Stimulated activated CD8-positive, alpha-beta memory T cell treated with anti-CD3 and anti-CD28 coated beads, Interleukin-4, amount 100 ng/mL, for 24 hours (primary cell): ENCODE results near the gene NUP98.

ENCODE experiments used
- DNase-seq: peaks from one replicate; pipeline ENCODE4 v3.0.0-alpha.2; 2020; ENCODE audit warnings: low read depth

Gene NUP98

DNA sequence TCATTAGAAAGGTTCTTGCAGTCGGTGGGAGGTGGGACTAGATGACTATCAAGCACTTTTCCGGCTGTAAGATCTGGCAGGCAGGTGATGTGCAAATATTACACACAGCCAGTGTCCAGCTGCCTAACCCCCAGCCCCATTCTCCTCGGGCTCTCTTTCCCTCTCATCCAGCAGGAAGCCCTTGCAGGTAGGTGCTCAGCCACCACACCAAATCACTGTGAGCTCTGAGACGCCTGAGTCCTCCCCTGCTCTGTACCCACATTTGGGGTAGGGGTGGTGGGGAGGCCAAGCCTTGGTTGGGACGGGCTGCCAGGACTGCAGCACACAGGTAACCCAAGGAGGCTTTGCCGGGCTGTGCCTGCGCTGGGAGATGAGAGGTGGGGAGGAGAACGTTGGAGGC lies 156.2 kb downstream of the NUP98 start:
- DNase-seq: no peak

DNA sequence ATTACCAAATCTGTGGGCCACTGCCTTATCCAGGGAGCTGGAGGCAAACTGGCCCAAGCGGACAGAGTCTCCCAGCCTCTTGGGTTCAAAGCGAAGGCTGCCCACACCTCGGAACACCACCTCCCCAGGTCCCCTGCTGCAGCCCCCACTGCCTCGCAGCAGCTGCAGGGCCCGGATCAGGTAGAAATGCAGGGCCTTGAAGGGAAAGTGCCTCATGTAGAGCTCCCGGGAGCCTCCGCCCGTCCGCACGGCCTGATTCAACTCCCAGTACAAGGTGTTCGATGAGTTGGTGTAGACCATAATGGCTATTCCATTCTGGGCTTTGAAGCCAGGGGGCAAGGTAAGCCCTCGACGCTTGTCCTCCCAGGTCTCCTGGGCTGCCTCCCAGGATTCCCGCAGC lies 157.5 kb downstream of the NUP98 start:
- no peak for DNase-seq

DNA sequence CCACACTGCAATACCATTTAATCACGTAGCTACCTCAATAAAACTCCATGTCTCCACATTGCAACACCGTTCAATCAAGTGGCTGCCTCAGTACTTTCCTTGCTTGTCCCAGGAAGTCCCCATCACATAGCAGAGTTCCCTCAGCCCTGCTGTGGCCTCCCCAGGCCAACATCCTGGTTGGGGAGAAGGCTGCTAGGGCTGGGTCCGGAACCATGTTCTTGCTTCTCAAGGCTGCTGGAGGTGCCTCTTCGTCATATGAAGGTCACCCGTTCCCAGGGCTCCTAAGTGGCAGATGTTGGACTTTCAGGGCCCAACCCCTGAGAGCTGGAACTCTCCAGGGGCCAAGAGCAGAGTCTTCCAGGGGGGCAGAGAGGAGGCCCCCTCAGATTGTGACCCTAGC lies 158.8 kb downstream of the NUP98 start:
- no peak for DNase-seq

DNA sequence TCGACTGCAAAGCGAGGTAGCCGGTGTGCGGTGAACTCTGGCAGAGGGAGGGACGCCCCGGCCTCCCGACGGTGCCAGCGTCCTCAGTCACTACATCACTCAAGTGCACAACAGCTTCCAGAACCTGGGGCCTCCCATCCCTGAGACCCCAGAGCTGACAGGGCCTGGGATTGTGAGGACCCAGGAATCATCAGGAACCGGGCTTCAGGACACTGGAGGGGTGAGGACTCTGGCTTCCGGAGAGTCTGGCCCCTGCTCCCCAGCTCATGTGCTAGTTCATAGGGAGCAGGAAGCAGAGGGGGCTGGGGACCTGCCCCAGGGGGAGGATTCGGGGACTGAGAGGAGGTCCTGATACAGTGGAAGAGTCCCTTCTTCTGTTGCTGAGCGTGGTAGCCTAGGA lies 160.2 kb downstream of the NUP98 start:
- no peak for DNase-seq

DNA sequence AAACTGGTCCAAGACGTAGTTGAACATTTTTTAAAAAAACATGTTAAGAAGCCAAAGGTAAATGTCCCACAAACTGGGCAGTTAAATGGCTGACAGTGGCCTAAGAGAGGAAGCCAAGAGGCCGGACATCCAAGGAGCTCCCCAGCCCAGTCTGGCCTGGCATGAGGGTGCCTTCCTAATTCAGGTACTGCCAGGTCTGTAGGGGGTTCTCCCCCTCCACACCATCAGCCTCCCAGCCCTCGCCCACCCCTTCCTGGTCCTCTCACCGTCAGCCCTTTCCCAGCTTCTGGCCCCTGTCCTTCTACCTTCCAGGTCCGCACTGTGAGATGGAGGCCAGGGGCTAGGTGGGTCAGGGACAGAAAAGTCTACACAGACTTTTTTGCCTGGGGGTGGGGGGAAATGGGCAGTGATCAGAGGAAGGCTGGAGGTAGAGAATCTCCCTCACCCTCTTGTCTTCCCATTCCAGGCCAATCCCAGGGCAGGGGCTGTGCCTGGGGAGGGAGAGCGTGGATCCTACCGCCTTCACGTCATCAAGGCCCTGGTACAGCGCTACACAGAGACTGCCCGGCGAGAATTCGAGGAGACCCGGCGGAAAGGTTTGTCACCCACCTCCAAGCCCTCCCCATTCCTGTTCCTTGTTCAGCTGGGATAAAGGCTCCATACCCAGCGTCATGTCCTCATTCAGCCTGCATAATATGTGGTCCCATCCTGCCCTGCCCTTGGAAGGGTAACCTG lies 161.5 kb downstream of the NUP98 start:
- no peak for DNase-seq

DNA sequence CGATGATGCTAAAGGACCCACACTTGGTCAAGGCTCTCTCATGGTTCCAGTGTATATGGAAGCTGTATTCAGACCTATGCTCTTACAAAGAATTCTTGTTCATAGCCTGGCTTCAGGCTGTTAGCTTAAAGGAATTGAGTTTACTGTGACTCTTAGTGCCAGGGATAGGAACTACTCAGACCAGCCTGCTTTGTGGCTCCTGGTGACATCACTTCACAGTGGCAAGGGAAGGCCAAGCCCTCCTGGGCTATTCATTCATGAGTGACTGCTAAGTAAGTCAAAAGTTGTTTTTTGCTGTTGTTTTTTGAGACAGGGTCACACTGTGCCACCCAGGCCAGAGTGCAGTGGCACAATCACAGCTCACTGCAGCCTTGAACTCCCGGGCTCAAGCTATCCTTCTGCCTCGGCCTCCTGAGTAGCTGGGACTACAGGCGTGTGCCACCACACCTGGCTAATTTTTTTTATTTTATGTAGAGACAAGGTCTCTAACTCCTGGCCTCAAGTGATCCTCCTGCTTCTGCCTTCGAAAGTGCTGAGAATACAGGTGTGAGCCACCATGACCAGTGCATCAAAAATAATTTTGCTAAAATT lies 165.2 kb downstream of the NUP98 start:
- DNase-seq: no peak

DNA sequence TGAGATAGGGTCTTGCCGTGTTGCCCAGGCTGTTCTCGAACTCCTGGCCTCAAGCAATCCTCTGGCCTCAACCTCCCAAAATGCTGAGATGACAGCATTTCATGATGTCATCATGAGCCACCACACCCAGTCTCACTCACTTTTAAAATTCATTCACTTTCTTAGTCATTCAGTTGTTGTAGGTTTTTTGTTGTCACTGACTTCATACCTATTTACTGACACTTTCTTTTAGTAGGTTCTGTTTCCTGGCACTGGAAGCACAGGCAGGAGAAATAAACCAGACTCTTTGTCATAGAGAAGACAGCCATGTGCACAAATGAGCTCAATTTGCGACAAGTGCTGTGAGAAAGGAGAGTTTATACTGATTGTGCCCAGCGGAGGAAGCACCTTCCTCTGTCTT lies 166.0 kb downstream of the NUP98 start:
- no peak for DNase-seq

DNA sequence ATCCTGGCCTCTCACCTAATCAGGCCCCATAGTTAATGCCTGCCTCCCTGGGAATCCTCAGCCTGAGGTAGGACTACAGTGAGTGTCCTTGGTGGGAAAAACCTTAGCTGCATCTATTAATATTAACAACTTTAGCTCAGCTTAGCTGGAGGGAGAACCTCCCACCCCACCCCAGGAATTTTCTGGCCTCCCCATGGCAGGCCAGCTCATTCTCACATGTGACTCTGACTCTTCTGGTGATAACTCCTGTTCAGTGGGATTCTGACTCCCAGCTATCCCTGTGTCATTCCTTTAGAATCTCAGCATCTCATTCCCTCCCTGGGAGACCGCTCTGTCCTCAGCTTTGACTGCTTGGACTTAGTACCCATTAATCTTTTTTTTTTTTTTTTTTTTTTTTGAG lies 170.1 kb downstream of the NUP98 start:
- DNase-seq: no peak

DNA sequence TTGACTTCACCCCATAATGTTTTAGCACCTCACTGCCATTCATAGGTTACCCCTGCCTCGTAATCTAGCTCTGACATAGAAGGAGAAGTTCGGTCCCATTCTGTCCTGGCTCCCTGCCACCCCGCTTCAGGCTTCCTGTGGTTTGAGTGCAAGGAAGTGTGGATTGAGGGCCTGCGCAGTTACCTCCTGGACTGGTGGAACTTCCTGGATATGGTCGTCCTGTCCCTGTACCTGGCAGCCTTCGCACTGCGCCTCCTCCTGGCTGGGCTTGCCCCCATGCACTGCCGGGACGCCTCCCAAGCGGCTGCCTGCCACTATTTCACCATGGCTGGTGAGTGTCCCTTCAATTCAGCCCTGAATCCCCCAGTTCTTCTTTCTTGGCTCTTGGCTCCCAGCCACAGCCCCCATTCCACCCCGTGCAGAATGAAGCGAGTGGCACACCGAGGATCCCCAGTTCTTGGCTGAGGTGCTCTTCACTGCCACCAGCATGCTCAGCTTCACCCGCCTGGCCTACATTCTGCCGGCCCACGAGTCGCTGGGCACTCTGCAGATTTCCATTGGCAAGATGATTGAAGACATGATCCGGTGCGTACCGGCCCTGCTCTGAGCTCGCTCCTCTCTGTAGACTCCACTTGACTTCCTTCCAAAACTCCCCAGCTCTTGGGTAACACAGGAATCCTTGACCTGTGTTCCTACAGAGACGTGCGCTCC lies 170.9 kb downstream of the NUP98 start:
- DNase-seq: no peak
